Measurements from ENCODE around the gene PRPSAP1.

Gene PRPSAP1

DNA sequence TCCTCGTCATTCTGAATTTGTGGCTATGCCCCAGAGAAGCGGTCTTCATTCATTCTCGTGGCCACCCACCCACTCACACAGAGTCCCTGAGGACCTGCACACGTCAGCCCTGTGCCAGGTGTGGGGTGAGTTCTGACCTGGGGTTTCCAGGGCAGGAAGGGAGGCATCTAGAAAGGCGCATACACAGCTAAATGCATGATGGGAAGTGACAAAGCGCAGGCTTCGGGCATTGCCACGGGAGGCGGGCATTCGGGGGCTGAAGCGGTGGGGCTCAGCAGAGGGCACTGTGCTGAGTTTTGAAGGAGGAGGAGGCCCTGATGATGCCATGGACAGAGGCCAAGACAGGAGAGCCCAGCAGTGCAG lies 77.7 kb downstream of the PRPSAP1 start:
- DNase-seq = no peak

DNA sequence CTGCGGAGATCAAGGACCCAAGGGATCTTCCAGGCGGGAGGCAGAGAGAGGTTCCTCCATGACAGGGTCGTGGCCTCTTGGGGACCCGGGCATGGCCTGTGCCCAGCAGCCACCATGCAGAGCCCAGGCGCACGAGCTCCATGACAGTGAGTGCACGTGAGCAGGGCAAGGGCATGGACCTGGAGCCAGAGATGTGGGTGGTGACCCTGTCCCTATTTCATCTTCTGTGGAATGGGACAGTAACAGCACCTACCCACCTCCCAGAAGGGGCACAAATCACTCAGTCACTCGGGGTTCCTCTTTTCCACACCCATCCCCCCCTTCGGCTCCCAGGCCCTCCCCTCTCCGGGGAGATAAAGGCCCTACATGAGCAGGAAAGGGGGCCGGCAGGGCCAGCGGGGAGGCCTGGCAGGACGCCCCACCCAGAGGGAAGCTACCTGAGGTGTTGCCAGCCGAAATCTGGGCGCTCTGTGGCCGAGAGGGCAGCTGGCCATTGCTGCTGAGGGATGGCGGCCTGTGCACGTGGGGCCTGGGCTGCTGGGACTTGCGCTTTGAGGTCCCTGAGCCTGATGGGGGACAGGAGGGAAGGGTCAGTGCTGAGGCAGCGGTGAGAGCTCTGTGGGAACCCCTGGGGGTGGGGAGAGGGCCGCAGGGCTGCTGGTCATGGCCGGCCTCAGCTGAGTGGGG lies 78.2 kb downstream of the PRPSAP1 start:
- DNase-seq = no peak

DNA sequence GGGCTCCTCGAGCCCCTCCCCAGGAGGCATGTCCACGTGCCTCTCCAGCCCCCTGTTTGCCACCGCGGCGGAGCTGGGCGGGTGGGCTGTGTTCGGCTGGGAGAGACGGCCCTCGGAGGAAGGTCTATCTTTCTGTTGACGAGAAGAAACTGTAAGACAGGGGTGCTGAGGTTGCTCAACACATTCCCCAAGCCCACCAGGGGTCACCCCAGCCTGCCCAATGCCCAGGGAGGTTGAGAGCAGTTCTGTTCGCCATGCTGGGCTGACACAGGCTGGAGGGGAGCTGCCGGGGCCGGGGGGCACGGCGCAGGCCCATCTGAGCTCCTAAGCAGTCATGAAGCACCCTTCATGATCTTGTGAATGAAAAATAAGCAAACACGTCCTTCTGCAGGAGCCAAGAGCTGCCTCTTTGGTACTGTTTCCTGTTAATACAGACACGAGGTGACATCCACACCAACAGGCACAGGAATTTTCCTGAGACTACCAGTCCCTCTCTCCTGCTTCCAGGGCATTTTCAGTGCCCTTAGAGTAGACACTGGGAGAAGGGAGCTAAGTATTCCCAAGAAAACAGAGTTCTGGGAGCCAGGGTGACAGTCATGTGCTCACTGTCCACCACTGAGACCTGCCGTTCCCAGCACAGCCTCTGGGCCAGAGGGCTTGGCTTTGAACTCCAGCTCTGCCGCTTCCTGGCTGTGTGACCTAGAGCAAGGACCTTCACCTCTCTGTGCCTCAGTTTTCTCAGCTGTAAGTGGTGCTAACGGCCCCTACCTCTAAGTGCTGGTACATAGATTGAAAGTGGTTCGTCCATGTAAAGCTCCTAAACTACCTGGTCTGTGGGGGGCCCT lies 79.4 kb downstream of the PRPSAP1 start:
- no peak for DNase-seq

DNA sequence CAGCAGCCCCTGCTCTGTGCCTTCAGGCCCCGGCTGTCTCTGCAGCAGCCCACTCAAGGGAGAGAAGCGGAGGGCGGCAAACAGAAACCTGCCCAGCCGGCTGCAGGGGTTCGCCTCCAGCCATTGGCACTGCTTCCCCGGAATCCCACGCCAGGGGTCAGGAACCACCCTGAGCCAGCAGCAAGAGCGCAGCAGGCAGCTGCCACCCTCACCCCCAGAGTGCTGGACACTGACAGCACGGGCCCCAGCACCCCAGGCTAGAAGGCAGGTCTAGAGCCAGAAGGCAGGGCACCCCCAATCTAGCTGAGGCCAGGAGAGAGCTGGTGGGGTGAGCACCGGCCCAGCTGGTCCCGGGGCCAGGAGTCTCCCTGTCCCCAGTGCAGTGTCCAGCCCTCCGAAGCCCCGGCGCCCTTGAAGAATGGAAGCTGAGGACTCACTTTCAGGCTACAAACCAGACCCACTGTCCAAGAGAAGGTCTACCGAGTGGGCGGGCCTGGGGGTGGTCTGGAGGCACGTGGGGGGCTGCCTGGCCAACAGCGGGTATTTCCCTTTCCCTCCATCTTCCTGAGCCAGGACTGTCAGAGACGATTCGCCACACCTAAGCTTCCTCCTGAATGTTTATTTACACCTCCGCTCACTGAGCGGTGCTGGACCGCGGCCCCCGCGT lies 80.1 kb downstream of the PRPSAP1 start:
- DNase-seq = no peak

DNA sequence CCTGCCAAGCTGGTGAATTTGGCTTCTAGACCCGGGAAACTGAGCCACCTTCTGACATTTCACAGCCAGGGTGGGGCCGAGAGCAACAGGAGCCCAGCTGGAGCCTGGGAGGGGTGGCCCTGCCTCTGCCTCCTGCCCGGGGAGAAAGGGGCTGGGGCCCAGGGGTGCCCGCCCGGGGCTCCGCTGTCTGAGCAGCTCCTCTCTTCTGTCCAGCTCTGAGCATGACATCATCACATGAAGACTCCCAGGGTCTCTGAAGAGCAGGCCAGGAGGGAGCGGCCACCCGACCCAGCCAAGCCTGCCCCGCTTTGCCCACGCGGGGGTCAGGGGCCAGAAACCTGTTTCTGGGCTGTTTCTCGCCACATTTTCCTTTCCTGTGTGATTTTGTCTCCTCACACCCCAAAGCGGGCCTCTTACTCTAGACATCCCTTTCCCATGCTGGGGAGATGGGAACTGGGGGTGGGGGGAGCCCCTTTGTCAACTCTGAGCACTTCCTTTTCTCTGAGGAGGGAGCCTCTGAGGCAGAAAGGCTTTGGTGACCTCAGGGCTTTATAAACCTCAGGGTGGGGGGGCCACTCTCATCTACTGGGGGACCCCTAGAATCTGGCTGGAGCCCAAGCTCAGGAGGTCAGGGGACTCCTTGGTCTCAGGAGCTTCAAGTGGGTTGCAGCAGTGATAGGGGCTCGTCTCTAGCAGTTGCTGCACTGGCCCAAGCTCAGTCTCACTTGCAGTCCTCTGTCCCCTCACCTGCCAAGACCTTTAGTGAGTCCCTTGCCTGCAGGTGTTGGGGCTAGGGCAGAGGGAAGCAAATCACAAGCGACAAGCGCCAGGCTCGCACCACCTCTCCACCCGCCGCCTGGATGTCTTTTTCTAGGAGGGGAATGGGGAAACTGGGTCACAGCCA lies 80.9 kb downstream of the PRPSAP1 start:
- peak; percentile 71 to 77 for DNase-seq

DNA sequence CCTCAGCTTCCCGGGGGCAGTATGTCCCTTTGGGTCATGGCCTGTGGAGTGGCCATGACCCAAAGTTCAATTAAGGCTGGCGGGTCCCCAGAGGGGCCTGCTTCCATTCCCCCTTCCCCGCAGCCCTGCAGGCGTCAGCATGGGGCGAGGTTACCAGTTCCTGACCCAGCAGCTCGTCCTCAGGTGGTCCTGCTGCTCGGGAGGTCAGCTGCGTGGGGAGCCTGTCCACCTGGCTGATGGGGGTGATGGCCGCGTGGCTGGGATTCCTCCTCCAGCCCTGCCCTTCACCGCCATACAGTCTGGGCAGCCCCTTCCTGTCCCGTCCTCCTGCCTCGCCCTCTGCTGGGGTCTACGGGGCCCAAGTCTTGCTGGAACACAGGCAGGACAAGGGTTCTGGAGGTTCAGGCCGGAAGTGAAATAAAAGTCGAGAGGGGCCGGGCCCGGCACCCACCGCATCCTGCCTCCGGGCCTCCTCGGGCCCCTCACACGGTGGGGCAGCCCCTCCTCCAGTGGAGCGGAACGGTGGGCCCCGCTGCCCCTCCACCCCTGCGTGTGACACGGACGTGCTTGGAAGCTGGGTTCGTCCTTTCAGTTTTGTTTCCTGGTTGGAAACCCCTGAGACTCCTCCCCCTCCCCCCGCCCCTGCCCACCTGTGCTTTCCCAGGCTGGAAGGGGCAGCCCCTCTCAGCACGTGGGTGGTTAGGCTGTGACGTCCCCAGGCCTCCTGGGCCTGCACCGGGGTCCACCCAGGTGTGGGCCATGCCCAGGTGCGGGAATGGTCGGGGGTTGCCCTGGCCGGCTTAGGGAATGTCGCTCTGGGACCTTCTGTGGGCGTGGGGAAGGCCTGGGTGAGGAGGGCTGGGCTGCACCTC lies 81.8 kb downstream of the PRPSAP1 start:
- peak; percentile 85 to 90 for DNase-seq

DNA sequence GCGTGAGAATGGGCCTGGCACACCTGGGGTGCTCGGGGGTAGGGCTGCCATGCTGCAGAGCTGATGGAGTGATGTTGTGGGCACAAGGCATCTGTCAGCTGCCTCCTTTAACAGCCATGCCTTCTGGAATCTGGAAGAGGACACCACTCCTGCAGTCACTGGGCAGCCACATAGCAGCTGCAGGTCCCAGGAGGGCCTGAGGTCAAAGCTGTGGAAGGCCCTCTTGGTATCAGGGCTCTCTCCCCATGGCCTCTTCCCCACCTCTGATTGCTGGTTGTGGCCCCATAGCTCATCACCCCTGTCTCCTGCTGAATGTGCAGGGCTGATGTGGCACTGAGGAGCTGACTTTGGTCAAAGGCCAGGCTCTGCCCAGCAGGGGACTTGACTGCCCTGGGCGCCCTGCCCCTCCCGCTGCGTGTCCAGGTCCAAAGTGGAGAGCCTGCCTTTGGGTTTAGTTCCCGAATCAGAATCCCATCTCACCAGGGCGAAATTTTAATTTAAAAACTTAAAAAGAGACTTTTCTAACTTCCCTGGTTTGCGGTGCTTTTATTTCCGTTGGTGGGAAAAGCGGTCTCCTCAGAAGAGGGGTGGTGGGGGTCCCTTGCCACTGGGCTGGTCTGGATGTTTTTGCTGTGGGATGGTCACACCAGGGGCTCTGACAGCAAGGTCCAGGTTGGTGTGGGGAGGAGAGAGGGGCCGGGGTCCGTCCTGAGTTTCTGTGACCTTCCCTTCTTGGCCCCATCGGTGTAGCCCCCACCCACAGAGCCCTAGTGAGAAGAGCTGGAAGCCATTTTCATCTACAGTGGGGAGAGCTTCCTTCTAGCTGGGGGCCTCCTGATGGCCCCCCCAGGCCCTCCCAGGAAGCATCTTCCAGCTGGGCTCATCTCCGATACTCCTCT lies 82.7 kb downstream of the PRPSAP1 start:
- DNase-seq = peak in 1 of 2 donors; percentile 28

DNA sequence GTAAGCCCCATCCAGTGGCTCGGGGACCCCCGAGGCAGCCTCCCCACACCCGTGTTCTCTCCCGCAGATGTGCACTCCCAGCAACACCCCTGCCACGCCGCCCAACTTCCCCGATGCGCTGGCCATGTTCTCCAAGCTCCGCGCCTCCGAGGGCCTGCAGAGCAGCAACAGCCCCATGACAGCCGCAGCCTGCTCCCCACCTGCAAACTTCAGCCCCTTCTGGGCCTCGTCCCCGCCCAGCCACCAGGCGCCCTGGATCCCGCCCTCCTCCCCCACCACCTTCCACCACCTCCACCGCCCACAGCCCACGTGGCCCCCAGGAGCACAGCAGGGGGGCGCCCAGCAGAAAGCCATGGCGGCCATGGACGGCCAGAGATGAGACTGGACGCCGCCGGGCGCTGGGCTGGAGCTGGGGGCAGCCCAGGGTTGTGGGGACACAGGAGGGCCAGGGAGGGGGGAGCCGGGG lies 83.6 kb downstream of the PRPSAP1 start:
- DNase-seq = no peak

DNA sequence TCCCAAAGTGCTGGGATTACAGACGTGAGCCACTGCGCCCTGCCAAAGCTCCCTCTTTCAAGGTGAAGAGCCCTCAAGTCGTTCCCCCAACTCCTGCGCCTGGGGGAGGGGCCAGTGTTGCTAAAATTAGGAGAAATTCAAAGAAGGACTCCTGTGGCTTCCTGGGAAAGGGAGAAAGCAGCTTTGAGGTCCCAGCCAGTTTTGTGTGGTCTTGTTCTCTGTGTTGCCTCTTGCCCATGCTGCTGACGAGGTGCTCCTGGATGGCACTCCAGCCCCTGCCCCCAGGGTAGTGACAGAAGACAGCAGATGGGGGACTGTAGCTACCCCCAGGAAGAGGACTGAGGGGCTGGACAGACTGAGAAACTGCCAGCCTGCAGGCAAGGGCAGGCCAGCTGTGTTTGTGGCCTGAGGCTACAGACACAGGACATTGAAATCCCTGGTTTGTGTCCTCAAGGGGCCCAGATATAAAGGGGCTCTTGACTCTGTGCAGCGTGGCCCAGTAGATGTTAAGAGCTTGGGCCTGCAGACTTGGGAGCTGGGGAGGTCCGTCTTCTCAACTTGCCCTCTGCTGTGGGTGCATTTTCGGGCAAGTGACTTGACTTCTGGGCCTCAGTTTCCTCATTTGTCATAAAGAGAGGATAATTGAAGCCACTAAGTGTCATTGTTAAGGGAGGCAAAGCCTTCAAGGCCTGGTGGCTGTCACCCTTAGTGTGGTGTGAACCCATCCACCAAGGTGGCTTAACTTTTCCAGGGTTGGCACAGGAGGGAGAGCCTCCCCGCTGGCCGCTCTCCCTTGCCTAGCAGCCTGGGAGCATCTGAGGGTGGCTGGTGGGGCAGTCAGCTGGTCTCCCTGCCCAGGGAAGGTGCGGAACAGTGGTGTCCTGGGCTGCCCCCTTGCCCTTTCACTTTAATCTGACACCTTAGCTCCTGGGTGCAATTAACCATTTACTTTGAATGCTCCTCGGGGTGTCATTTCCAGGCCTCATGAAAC lies 84.4 kb downstream of the PRPSAP1 start:
- no peak for DNase-seq

DNA sequence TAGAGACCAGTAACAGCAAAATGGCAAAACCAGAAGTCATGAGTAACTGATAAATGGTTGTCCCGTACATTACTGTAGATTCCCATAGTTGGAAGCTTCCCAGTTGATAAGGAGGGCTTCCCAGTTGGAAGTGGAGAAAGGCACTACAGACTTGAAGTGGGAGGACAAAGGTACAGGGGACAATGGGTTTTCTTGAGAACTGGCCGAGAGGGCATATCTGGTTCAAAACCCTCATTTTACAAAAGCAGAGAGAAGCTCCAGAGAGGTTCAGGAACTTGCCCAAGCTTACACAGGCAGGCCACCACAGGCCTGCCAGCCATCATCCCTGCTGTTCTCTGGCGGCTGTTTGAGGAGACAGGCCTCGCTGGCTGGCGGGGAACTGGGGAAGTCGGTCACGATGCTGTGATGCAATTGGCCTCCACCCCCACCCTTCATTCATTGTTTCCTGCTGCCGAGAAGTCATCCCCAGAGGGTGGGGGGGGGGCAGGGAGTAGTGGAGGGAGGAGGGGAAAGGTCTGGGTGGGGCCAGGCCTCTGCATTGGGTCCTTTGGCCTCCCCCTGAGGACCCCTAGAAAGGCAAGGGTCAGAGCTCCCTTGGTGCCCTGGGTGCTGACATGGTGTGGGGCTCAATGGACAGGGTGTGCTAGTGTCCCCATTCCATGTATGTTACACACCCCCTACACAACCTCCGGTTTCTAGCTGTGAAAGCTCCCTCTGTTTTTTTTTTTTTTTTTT lies 85.5 kb downstream of the PRPSAP1 start:
- peak; percentile 78 to 83 for DNase-seq

DNA sequence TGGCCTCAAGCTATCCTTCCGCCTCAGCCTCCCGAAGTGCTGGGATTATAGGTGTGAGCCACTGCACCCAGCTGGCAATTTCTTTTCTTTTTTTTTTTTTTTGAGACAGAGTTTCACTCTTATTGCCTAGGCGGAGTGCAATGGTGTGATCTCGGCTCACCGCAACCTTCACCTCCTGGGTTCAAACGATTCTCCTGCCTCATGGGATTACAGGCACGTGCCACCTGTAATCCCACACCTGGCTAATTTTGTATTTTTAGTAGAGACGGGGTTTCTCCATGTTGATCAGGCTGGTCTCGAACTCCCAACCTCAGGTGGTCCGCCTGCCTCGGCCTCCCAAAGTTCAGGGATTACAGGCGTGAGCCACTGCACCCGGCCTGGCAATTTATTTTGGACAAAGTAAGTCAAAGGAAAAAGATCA lies 86.1 kb downstream of the PRPSAP1 start:
- peak in 1 of 2 donors; percentile 41 for DNase-seq

DNA sequence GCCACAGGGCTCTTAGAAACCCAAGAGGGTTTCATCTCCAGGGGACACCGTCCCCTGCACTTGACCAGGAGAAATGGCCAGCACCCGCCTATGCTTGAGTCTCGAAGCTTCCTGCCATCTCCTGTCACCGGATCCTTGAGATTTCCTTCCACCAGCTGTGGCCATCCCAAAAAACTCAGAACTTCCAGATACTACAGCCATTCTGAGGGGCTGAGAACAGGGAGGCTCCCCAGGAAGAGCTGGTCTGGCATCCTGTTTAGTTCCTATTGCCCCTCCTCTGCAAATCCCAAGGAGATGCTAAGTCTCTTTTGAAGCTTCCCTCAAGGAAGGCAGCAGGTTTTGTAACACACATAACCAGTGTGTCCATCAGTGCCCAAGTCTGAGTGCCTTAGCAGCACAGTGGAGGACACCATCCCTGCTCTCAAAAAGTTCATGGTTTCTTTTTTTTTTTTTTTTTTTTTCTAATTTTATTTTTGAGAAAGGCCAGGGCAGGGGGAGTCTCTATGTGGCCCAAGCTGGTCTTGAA lies 86.6 kb downstream of the PRPSAP1 start:
- no peak for DNase-seq

DNA sequence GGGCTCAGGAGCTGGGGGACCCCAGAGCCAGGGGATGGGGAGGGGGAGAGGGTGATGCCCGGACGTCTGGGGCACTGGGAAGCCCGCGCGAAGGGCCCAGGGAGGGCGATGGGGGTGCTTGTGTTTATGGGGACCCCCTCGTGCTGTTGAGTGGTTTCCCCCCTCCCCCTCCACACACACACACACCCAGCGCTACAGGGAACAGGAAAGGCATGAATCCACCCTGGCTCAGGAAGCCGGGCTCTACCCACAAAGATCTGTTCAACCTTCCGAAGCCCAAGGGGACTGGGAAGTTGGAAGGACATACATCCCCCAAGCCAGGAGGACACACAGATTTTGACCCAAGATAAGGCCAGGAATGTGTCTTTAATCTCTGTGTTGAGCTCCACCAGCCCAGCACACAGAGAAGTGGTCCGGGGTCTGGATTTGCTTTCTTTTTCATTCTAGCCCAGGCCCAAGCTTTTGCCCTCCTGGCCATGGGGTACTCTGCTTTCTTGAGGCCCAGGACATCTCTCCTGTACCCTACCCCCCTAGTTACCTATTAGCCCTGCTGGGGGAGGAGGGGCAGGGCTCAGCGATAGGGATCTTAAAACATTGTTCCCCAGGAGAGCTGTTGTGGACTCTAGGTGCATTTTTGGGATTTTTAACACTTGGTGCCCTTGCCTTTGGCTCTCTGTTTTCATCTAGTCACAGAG lies 87.3 kb downstream of the PRPSAP1 start:
- peak; percentile 38 to 44 for DNase-seq

DNA sequence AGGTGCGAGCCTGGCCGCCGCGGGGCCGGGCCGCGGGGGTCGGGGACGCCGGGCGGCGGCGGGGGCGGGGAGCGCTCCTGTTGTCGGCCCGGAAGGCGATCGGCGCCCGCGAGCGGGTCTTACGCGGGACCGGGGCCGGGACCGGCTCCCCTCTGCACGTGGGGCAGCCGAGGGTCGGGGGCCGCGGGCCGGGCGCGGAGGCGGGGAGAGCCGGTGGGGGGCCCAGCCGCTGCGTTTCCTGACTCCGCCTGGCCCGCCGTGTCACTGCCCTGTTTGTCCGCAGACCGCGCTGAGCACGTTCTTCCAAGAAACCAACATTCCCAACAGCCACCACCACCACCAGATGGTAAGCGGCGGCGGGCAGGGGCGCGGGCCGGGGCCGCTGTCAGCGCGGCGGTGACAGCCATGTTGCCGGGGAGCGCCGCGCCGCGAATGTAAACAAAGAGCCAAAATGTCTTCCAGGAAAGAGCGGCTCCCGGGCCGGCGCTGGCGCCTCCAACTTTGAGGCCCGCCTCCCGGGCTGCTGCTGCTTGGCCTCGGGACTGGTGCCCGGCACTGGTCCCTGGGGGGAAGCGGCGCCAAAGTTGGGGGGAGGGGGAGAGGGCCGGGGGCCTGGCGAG lies 88.0 kb downstream of the PRPSAP1 start:
- peak; percentile 65 to 66 for DNase-seq

DNA sequence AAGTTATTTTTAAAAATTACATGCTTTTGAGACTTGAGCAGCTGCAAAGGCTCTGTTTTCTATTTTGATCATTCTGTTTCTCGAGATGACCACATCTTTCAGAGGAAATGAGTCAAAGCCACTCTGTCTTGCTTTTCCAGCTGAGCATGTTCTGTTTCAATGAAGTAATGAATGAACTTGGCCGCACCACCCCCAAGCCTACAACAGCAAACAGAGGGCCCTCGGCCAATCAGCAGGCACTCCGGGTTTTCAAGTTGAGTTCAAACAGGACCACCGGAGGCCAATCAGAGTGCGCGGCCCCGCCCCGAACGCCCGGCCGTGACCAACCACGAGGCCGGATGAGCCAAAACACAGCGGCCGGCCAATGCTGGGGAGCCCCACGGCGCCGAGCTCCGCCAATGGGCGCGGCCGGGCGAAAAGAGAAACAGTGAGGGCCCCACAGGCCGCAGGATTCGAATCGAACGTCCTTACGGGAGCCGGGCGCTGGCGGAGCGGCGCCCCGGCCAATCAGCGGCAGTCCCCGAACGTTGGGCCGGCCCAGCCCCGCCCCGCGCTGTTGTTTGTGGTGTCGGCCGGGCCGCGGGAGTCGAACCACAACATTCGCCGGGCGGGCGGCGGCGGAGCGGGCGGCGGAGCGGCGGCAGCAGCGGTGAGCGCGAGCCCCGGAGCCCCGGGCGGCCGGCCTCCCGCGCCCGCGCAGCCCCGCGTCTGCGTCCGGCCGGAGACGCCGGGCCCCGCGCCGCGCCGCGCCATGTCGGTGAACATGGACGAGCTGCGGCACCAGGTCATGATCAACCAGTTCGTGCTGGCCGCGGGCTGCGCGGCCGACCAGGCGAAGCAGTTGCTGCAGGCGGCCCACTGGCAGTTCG lies 88.7 kb downstream of the PRPSAP1 start, which contains the start of gene UBALD2:
Gene UBALD2, plus strand, starts transcription at position 594 of the 869 bp plus-strand sequence. Its CDS starts 158 bp downstream, at position 752.
- peak; percentile 99 for DNase-seq

DNA sequence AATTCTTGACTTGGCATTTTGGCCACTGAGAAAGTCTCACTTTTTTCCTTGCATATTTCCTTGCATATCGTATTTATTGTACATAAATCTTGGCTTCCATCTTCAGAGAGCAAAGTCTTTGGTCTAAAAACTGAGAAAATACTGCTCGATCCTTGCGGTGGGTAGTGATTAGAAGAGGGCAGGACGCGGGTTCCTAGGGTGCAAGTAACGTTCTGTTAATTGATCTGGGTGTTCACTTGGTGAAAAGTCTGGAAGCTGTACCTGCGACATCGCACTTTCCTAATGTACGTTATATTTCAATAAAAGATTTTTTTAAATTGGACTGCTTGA lies 89.3 kb downstream of the PRPSAP1 start:
- DNase-seq = no peak

Measured in stimulated activated CD4-positive, alpha-beta T cell treated with anti-CD3 and anti-CD28 coated beads, Interleukin-2, amount 100 ng/mL, for 24 hours (primary cell).